ENCODE measurements around the gene TMED8. TPM values are rescaled to one million over a fixed set of nuclear protein-coding genes. Genes with fewer than 3 reads are reported as not detected.
A peak's percentile ranks its signal among the peaks of the same experiment; 100 is the strongest.
"Not testable (repeated sequence)": the region's sequence is repeated elsewhere in the genome, so short reads cannot be mapped to it uniquely, and the experiment has no call there.

Gene TMED8
- total and polyA plus RNA-seq, 4 experiments from 2014 or later, result 2.5 to 8.6 (median 5.9) TPM

DNA sequence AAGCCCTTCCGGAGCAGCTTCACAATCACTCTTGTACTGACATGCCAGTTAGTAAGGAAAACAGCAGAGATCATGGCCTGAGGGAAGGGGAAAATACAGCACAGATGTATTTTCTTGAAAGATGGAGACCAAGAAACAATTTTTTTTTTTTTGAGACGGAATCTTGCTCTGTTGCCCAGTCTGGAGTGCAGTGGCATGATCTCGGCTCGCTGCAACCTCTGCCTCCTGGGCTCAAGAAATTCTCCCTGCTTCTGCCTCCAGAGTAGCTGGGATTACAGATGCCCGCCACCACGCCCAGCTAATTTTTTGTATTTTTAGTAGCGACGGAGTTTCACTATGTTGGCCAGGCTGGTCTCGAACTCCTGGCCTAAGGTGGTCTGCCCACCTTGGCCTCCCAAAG, 39.6 kb downstream of the TMED8 start:
- H3K9me3 ChIP-seq (ENCODE audit: control insufficient read depth in 1 of 2, low read length in 2 of 2); H3K27ac Mint-ChIP-seq; H3K27me3 ChIP-seq (ENCODE audit: insufficient read depth, low read length); H3K4me3 ChIP-seq (ENCODE audit: low read length in 2 of 2); POLR2A ChIA-PET (ENCODE audit: partially characterized antibody); H3K9me3 Mint-ChIP-seq; H3K4me1 ChIP-seq (ENCODE audit: insufficient read depth, low read length); H3K27ac ChIP-seq (ENCODE audit: low read depth, low read length); intact Hi-C loops (cut with micrococcal nuclease); H3K4me1 Mint-ChIP-seq; DNase-seq; H3K36me3 ChIP-seq (ENCODE audit: insufficient read depth, low read length); H3K4me3 Mint-ChIP-seq; H3K27me3 Mint-ChIP-seq: not testable (repeated sequence)
- CTCF ChIA-PET (ENCODE audit: partially characterized antibody), result interaction anchor here (3.0 kb wide), 1 partner anchor 21 kb away, joined by 12 read pairs; no protein-coding TSS in a partner anchor
- H3K36me3 Mint-ChIP-seq, result peaks cover 28 to 30% of the 10 kb centered on the region in 2 donors

DNA sequence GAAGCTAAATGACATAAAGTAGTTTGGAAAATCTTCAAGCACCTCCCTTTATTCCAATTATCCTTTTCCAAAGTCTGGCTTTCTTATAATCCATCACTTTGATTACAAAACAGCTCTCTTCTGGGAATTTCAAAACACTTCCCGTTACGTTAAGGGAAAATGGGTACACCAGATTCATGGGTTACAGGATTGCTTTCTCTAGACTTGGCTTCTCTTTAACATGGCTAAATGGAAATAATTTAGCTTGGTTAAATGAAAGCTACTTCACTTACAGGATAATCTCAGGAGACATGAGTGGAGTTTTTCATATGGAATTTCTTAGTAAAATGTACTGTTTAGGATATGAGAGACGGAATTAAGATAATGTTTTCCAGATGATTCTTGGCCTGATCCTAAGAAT, 41.3 kb downstream of the TMED8 start:
- Histone ChIP-seq H3K9me3 (ENCODE audit: control insufficient read depth in 1 of 2, low read length in 2 of 2) (no peaks in the 10 kb centered on the region), H3K27me3 (ENCODE audit: insufficient read depth, low read length) (no peaks in the 10 kb centered on the region), H3K4me1 (ENCODE audit: insufficient read depth, low read length) (no peaks in the 10 kb centered on the region), H3K4me3 (ENCODE audit: low read length in 2 of 2) (no peak overlapping the region), H3K36me3 (ENCODE audit: insufficient read depth, low read length) (no peaks in the 10 kb centered on the region), H3K27ac (ENCODE audit: low read depth, low read length) (no peak overlapping the region)
- no peak overlapping the region for H3K27ac Mint-ChIP-seq
- ChIA-PET CTCF (ENCODE audit: partially characterized antibody) (no interaction called here), POLR2A (ENCODE audit: partially characterized antibody) (no interaction called here)
- DNase-seq, result no peak
- no peak overlapping the region for H3K4me3 Mint-ChIP-seq
- no peaks in the 10 kb centered on the region for H3K9me3 Mint-ChIP-seq
- intact Hi-C loops (cut with micrococcal nuclease), result no loop called here
- H3K36me3 Mint-ChIP-seq, result peaks cover 13 to 15% of the 10 kb centered on the region in 2 donors
- no peaks in the 10 kb centered on the region for H3K4me1 Mint-ChIP-seq
- H3K27me3 Mint-ChIP-seq, result no peaks in the 10 kb centered on the region

DNA sequence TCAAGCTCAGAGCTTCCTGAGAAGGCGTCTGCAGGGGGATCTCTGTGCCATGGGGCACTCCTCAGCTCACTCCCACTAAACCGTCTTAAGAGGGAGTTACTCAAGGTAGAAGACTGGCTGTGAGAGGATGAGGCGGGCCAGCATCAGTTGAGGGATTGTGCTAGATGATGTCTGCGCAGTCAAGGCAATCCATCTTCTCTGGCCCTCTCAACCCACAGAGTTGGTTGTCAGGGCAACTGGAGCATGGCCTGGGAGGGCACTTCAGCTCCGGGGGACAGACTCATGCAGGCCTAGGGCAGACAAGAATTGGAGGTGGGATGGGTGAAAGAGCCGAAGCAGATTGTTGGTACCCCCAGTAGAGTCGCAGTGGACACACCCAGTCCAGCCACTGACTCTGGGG, 47.0 kb downstream of the TMED8 start:
- no peaks in the 10 kb centered on the region for H3K36me3 ChIP-seq (ENCODE audit: insufficient read depth, low read length)
- no peak overlapping the region for H3K27ac ChIP-seq (ENCODE audit: low read depth, low read length)
- no peaks in the 10 kb centered on the region for H3K9me3 ChIP-seq (ENCODE audit: control insufficient read depth in 1 of 2, low read length in 2 of 2)
- intact Hi-C loops (cut with micrococcal nuclease), result no loop called here
- peak overlapping the region in 1 of 7 donors; percentile 47 for H3K27ac Mint-ChIP-seq
- no peaks in the 10 kb centered on the region for H3K27me3 ChIP-seq (ENCODE audit: insufficient read depth, low read length)
- DNase-seq, result no peak
- ChIA-PET POLR2A (ENCODE audit: partially characterized antibody) (no interaction called here), CTCF (ENCODE audit: partially characterized antibody) (no interaction called here)
- H3K4me3 Mint-ChIP-seq, result no peak overlapping the region
- no peaks in the 10 kb centered on the region for H3K27me3 Mint-ChIP-seq
- peaks cover 0 to under 1% of the 10 kb centered on the region in 2 donors for H3K36me3 Mint-ChIP-seq
- no peaks in the 10 kb centered on the region for H3K4me1 Mint-ChIP-seq
- H3K4me1 ChIP-seq (ENCODE audit: insufficient read depth, low read length), result no peaks in the 10 kb centered on the region
- H3K9me3 Mint-ChIP-seq, result no peaks in the 10 kb centered on the region
- no peak overlapping the region for H3K4me3 ChIP-seq (ENCODE audit: low read length in 2 of 2)

- Mint-ChIP-seq H3K27ac (no peak overlapping the region), H3K9me3 (no peaks in the 10 kb centered on the region), H3K36me3 (no peaks in the 10 kb centered on the region), H3K4me3 (no peak overlapping the region), H3K4me1 (peaks cover 3 to 7% (median 4%) of the 10 kb centered on the region in 4 donors), H3K27me3 (no peaks in the 10 kb centered on the region)
- Histone ChIP-seq H3K4me1 (ENCODE audit: insufficient read depth, low read length) (peaks cover 5% of the 10 kb centered on the region), H3K27me3 (ENCODE audit: insufficient read depth, low read length) (no peaks in the 10 kb centered on the region), H3K27ac (ENCODE audit: low read depth, low read length) (no peak overlapping the region), H3K36me3 (ENCODE audit: insufficient read depth, low read length) (no peaks in the 10 kb centered on the region), H3K4me3 (ENCODE audit: low read length in 2 of 2) (no peak overlapping the region), H3K9me3 (ENCODE audit: control insufficient read depth in 1 of 2, low read length in 2 of 2) (no peaks in the 10 kb centered on the region)
- ChIA-PET CTCF (ENCODE audit: partially characterized antibody) (no interaction called here), POLR2A (ENCODE audit: partially characterized antibody) (no interaction called here)
- intact Hi-C loops (cut with micrococcal nuclease), result no loop called here
- no peak for DNase-seq
Measured at GRCh38 chr14:77327111-77327510, 49.8 kb downstream of the TMED8 start.

- ChIA-PET POLR2A (ENCODE audit: partially characterized antibody) (no interaction called here), CTCF (ENCODE audit: partially characterized antibody) (interaction anchor here (1.8 to 2.1 kb wide), 2 partner anchors 10 to 51 kb away, joined by 5 to 12 read pairs; partner anchors contain the start of genes SAMD15 and TMED8)
- Mint-ChIP-seq H3K27me3 (no peaks in the 10 kb centered on the region), H3K4me3 (no peak overlapping the region), H3K36me3 (peaks cover 0 to 9% of the 10 kb centered on the region in 2 donors), H3K27ac (peak overlapping the region in 1 of 7 donors; percentile 62), H3K4me1 (peaks cover 4 to 20% (median 8%) of the 10 kb centered on the region in 4 donors), H3K9me3 (no peaks in the 10 kb centered on the region)
- H3K27me3 ChIP-seq (ENCODE audit: insufficient read depth, low read length), result no peaks in the 10 kb centered on the region
- intact Hi-C loops (cut with micrococcal nuclease), result no loop called here
- no peak overlapping the region for H3K27ac ChIP-seq (ENCODE audit: low read depth, low read length)
- H3K4me1 ChIP-seq (ENCODE audit: insufficient read depth, low read length), result peaks cover 8% of the 10 kb centered on the region
- H3K36me3 ChIP-seq (ENCODE audit: insufficient read depth, low read length), result no peaks in the 10 kb centered on the region
- no peaks in the 10 kb centered on the region for H3K9me3 ChIP-seq (ENCODE audit: control insufficient read depth in 1 of 2, low read length in 2 of 2)
- DNase-seq, result no peak
- no peak overlapping the region for H3K4me3 ChIP-seq (ENCODE audit: low read length in 2 of 2)
Measured at GRCh38 chr14:77325746-77326094, 51.2 kb downstream of the TMED8 start.

GRCh38 chr14:77324816-77325745, 51.8 kb downstream of the TMED8 start:
- intact Hi-C loops (cut with micrococcal nuclease), result loop anchor here (5.0 kb wide), 3 partner anchors 283 to 1173 kb away; partner anchors contain the start of genes ALKBH1, GPATCH2L and SLIRP
- POLR2A ChIA-PET (ENCODE audit: partially characterized antibody), result no interaction called here
- peaks cover 0 to 9% of the 10 kb centered on the region in 2 donors for H3K36me3 Mint-ChIP-seq

GRCh38 chr14:77324289-77324688, 52.6 kb downstream of the TMED8 start:
- ChIA-PET POLR2A (ENCODE audit: partially characterized antibody) (no interaction called here), CTCF (ENCODE audit: partially characterized antibody) (interaction anchor here (1.2 to 2.1 kb wide), 2 partner anchors 9 to 173 kb away, joined by 5 to 12 read pairs; no protein-coding TSS in a partner anchor)
- Histone ChIP-seq H3K27ac (ENCODE audit: low read depth, low read length) (no peak overlapping the region), H3K4me1 (ENCODE audit: insufficient read depth, low read length) (peaks cover 12% of the 10 kb centered on the region), H3K36me3 (ENCODE audit: insufficient read depth, low read length) (no peaks in the 10 kb centered on the region), H3K27me3 (ENCODE audit: insufficient read depth, low read length) (no peaks in the 10 kb centered on the region), H3K4me3 (ENCODE audit: low read length in 2 of 2) (no peak overlapping the region), H3K9me3 (ENCODE audit: control insufficient read depth in 1 of 2, low read length in 2 of 2) (no peaks in the 10 kb centered on the region)
- Mint-ChIP-seq H3K9me3 (no peaks in the 10 kb centered on the region), H3K27me3 (no peaks in the 10 kb centered on the region), H3K27ac (peak overlapping the region in 1 of 7 donors; percentile 47), H3K4me1 (peaks cover 8 to 27% (median 14%) of the 10 kb centered on the region in 4 donors), H3K36me3 (peaks cover 0 to 9% of the 10 kb centered on the region in 2 donors), H3K4me3 (no peak overlapping the region)
- DNase-seq, result no peak
- intact Hi-C loops (cut with micrococcal nuclease), result loop anchor here (5.0 kb wide), 3 partner anchors 282 to 1172 kb away; partner anchors contain the start of genes ALKBH1, GPATCH2L and SLIRP

More at GRCh38 chr14:77324816-77325745, 51.8 kb downstream of the TMED8 start:
- H3K4me3 ChIP-seq (ENCODE audit: low read length in 2 of 2), result no peak overlapping the region
- H3K36me3 ChIP-seq (ENCODE audit: insufficient read depth, low read length), result no peaks in the 10 kb centered on the region
- no peak for DNase-seq
- H3K4me1 ChIP-seq (ENCODE audit: insufficient read depth, low read length), result peaks cover 9% of the 10 kb centered on the region
- Mint-ChIP-seq H3K27me3 (no peaks in the 10 kb centered on the region), H3K4me3 (no peak overlapping the region), H3K9me3 (no peaks in the 10 kb centered on the region), H3K27ac (no peak overlapping the region), H3K4me1 (peaks cover 6 to 23% (median 10%) of the 10 kb centered on the region in 4 donors)
- no peak overlapping the region for H3K27ac ChIP-seq (ENCODE audit: low read depth, low read length)
- no peaks in the 10 kb centered on the region for H3K27me3 ChIP-seq (ENCODE audit: insufficient read depth, low read length)
- H3K9me3 ChIP-seq (ENCODE audit: control insufficient read depth in 1 of 2, low read length in 2 of 2), result no peaks in the 10 kb centered on the region
- CTCF ChIA-PET (ENCODE audit: partially characterized antibody), result interaction anchor here (1.2 to 2.1 kb wide), 3 partner anchors 9 to 173 kb away, joined by 5 to 12 read pairs (median 5); partner anchors contain the start of genes SAMD15 and TMED8
